Measurements from ENCODE around the gene OCEL1.

- TF ChIP-seq CTCF (conservative IDR thresholded peaks at IDR 0.05; ENCODE audit: low read length) (no peak), EZH2phosphoT487 (IDR thresholded peaks at IDR 0.05; ENCODE audit: borderline replicate concordance, low read depth, low read length) (no peak)
Measured at GRCh38 chr19:17243830-17244617, 18.0 kb downstream of the OCEL1 start.

All from OCI-LY7 (cell line).